Skeletal muscle tissue (tissue), 4 donors: ENCODE measurements around the gene MAP4K3. TPM values are rescaled to one million over a fixed set of nuclear protein-coding genes. Genes with fewer than 3 reads are reported as not detected.

Source experiments
- H3K27ac ChIP-seq: one replicate; pipeline ENCODE4 v1.7.0; 2013; ENCODE audit warnings: mild to moderate bottlenecking, low read depth, low read length, inconsistent platforms
- H3K27me3 ChIP-seq, 3 donors: one replicate each; pipeline ENCODE4 v1.7.0; 2013; ENCODE audit warnings: low read length in 3 of 3; ENCODE audit not compliant: control insufficient read depth in 3 of 3, insufficient read depth in 3 of 3
- H3K36me3 ChIP-seq, 3 donors: one replicate each; pipeline ENCODE4 v1.7.0; 2013; ENCODE audit warnings: low read length in 3 of 3; ENCODE audit not compliant: control insufficient read depth in 3 of 3, insufficient read depth in 3 of 3
- H3K4me1 ChIP-seq, 3 donors: one replicate each; pipeline ENCODE4 v1.7.0; 2013; ENCODE audit warnings: low read length in 3 of 3, mild to moderate bottlenecking in 3 of 3; ENCODE audit not compliant: control insufficient read depth in 3 of 3, insufficient read depth in 3 of 3
- H3K4me3 ChIP-seq, 3 donors: one replicate each; pipeline ENCODE4 v1.7.0; 2013; ENCODE audit warnings: low read length in 3 of 3
- H3K9ac ChIP-seq, 3 donors: one replicate each; pipeline ENCODE4 v1.7.0; 2013; ENCODE audit warnings: low read length in 3 of 3, mild to moderate bottlenecking in 3 of 3, moderate library complexity in 2 of 3, low read depth in 1 of 3
- H3K9me3 ChIP-seq, 3 donors: one replicate each; pipeline ENCODE4 v1.7.0; 2013; ENCODE audit warnings: low read length in 3 of 3; ENCODE audit not compliant: control insufficient read depth in 3 of 3
- total RNA-seq: library from RNA; depleted of rRNA; stranded (reverse); fragments of >200 nt; gene quantifications from one replicate; pipeline ENCODE4 v1.2.3, GENCODE V29; 2014
- donor health status: Osteomylitis.

MAP4K3 gene
- total RNA-seq, 1 donor from 2014 or later = 59.5 TPM

DNA sequence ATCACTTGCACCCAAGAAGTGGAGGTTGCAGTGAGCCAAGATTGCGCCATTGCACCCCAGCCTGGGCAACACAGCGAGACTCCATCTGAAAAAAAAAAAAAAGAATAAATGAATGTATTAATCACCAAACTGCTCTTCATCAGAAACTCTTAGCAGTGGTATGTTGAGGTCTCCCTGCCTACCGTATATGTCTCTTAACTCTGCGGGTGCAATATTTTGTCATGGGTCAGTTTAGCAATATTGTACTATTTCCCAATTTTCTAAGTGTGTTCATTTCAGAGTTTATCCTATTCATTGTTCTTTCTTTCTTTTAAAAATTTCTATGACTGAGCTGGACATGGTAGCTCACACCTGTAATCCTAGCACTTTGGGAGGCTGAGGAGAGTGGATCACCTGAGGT is 37.9 kb upstream of the MAP4K3 start:
- Histone ChIP-seq H3K36me3 (peaks cover 0 to 6% (median 5%) of the 10 kb centered on the region in 3 donors), H3K4me1 (peaks cover under 1 to 1% (median under 1%) of the 10 kb centered on the region in 3 donors), H3K9me3 (no peaks in the 10 kb centered on the region)

GRCh38 chr2:39470580-39470979 is 33.5 kb upstream of the MAP4K3 start:
- no peak overlapping the region for H3K4me3 ChIP-seq
- no peaks in the 10 kb centered on the region for H3K9me3 ChIP-seq
- H3K36me3 ChIP-seq = no peaks in the 10 kb centered on the region
- no peak overlapping the region for H3K27ac ChIP-seq
- H3K4me1 ChIP-seq = peaks cover 9 to 12% (median 10%) of the 10 kb centered on the region in 3 donors
- H3K9ac ChIP-seq = no peak overlapping the region
- H3K27me3 ChIP-seq = no peaks in the 10 kb centered on the region

More for the DNA sequence above, 37.9 kb upstream of the MAP4K3 start:
- no peak overlapping the region for H3K9ac ChIP-seq
- H3K4me3 ChIP-seq = no peak overlapping the region
- H3K27me3 ChIP-seq = no peaks in the 10 kb centered on the region
- no peak overlapping the region for H3K27ac ChIP-seq

GRCh38 chr2:39469807-39470206 is 32.7 kb upstream of the MAP4K3 start:
- no peaks in the 10 kb centered on the region for H3K9me3 ChIP-seq
- H3K27me3 ChIP-seq = no peaks in the 10 kb centered on the region
- peak overlapping the region; percentile 2 for H3K27ac ChIP-seq
- no peaks in the 10 kb centered on the region for H3K36me3 ChIP-seq
- no peak overlapping the region for H3K9ac ChIP-seq
- peak overlapping the region in 2 of 3 donors; percentile 6 to 54 for H3K4me3 ChIP-seq
- H3K4me1 ChIP-seq = peaks cover 9 to 12% (median 10%) of the 10 kb centered on the region in 3 donors

GRCh38 chr2:39468579-39469451 is 31.7 kb upstream of the MAP4K3 start:
- no peak overlapping the region for H3K9ac ChIP-seq
- H3K27ac ChIP-seq = no peak overlapping the region
- H3K4me1 ChIP-seq = peaks cover 9 to 12% (median 10%) of the 10 kb centered on the region in 3 donors
- H3K9me3 ChIP-seq = no peaks in the 10 kb centered on the region
- no peaks in the 10 kb centered on the region for H3K36me3 ChIP-seq
- peak overlapping the region in 1 of 3 donors; percentile 54 for H3K4me3 ChIP-seq
- no peaks in the 10 kb centered on the region for H3K27me3 ChIP-seq

- H3K27ac ChIP-seq = no peak overlapping the region
- no peaks in the 10 kb centered on the region for H3K36me3 ChIP-seq
- H3K27me3 ChIP-seq = no peaks in the 10 kb centered on the region
- H3K9me3 ChIP-seq = no peaks in the 10 kb centered on the region
- H3K4me1 ChIP-seq = peaks cover 9 to 12% (median 10%) of the 10 kb centered on the region in 3 donors
- no peak overlapping the region for H3K9ac ChIP-seq
- no peak overlapping the region for H3K4me3 ChIP-seq
Observed at GRCh38 chr2:39466311-39466710, 29.2 kb upstream of the MAP4K3 start.

DNA sequence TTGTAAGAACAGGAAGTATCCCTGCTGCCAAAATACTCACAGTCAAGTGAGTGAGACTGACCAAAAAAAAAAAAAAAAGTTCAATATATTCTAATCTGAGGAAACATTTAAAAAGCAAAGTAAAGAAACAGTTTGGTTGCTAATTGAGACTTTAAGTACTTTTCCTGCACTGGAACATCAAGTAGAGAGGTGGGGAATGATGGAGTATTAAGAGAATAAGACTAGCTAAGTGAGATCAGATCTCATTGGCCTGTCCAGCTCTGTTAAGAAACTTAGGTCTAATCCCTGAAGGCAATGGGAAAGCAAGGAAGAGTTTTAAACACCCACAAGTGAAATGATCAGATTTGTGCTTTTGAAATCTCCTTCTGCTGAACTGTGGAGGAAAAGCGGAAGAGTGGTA is 27.8 kb upstream of the MAP4K3 start:
- no peaks in the 10 kb centered on the region for H3K27me3 ChIP-seq
- no peaks in the 10 kb centered on the region for H3K9me3 ChIP-seq
- peaks cover 7 to 10% (median 7%) of the 10 kb centered on the region in 3 donors for H3K4me1 ChIP-seq
- no peak overlapping the region for H3K27ac ChIP-seq
- H3K9ac ChIP-seq = no peak overlapping the region
- no peak overlapping the region for H3K4me3 ChIP-seq
- no peaks in the 10 kb centered on the region for H3K36me3 ChIP-seq

DNA sequence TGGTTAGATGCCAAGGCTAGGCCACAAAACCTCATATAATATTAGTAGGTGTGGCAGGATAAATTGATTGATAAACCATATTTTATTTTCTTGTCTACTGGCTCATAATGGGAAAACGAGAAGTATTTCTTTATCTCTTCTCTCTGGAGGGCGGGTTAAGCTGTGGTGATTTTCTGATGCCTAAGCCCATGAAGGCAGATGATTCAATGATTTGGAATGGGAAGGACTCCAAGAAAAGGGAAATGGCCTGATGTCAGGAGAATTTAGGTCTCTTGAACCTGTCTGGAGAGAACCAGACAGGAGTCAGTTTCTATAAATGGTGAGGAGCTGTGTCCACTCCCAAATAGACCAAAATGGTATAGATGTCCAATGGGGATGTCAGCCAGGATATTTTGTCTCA is 18.7 kb upstream of the MAP4K3 start:
- Histone ChIP-seq H3K4me1 (no peaks in the 10 kb centered on the region), H3K9ac (no peak overlapping the region), H3K4me3 (no peak overlapping the region), H3K9me3 (no peaks in the 10 kb centered on the region), H3K27ac (no peak overlapping the region), H3K27me3 (no peaks in the 10 kb centered on the region), H3K36me3 (peaks cover 4 to 7% (median 6%) of the 10 kb centered on the region in 3 donors)

- Histone ChIP-seq H3K9ac (no peak overlapping the region), H3K36me3 (peaks cover 4 to 7% (median 6%) of the 10 kb centered on the region in 3 donors), H3K27ac (no peak overlapping the region), H3K4me1 (no peaks in the 10 kb centered on the region), H3K9me3 (no peaks in the 10 kb centered on the region), H3K27me3 (no peaks in the 10 kb centered on the region), H3K4me3 (no peak overlapping the region)
Observed at GRCh38 chr2:39452396-39452795, 15.3 kb upstream of the MAP4K3 start.

- Histone ChIP-seq H3K9ac (no peak overlapping the region), H3K4me1 (no peaks in the 10 kb centered on the region), H3K4me3 (no peak overlapping the region), H3K27me3 (no peaks in the 10 kb centered on the region), H3K9me3 (no peaks in the 10 kb centered on the region), H3K36me3 (peaks cover 4 to 7% (median 6%) of the 10 kb centered on the region in 3 donors), H3K27ac (no peak overlapping the region)
Observed at GRCh38 chr2:39451954-39452353, 14.9 kb upstream of the MAP4K3 start.

- Histone ChIP-seq H3K27ac (no peak overlapping the region), H3K4me3 (no peak overlapping the region), H3K9ac (no peak overlapping the region), H3K36me3 (peaks cover 0 to 8% (median 3%) of the 10 kb centered on the region in 3 donors), H3K4me1 (no peaks in the 10 kb centered on the region), H3K27me3 (no peaks in the 10 kb centered on the region), H3K9me3 (no peaks in the 10 kb centered on the region)
Observed at GRCh38 chr2:39448169-39448502, 11.1 kb upstream of the MAP4K3 start.
